ENCODE results near the gene FOXRED1. TPM values are rescaled to one million over a fixed set of nuclear protein-coding genes. Genes with fewer than 3 reads are reported as not detected.

FOXRED1 gene
- total and polyA plus RNA-seq, 2 of the 13 experiments (the other 11 are each of a cell fraction or from before 2014, with no cell fraction given): 29.6 to 42.9 TPM

DNA sequence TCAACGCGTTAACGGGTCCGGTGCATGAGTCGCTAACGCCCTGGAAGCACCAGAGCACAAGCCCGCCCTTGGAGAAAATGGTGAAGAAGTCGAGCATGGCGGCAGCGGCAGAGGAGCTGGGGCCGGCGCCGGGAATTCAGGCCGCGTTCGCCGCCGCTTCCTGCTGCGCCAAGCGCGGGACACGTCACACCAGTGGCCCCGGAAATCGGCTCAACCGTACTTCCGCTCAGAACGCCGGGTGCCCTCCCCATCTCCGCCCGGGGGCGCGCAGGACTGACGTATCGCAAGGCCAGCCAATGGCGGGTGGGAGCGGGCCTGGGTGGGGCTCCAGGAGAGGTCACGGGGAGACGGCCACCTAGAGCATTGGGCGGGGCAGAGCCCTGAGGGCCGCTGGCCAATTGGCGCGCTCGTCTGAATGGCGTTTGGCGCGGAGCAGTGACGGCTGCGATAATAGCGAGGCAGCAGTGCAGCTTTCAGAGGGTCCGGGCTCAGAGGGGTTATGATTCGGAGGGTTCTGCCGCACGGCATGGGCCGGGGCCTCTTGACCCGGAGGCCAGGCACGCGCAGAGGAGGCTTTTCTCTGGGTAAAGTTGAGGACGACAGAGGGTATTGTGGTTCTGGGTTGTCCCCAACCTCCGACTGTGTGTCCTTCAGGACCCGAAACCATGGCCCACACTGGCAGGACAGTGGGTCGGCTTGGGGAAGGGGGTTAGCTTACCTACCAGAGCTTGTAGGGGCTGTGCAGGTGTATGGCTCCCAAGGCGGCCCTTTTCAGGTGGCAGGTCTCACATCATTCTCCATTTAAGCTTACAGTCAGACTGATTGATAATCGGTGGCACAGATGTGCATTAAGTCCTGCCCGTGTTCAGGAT lies at the start of gene FOXRED1, which contains the start of gene SRPRA (continued):
- TF ChIP-seq, protein P1, sequence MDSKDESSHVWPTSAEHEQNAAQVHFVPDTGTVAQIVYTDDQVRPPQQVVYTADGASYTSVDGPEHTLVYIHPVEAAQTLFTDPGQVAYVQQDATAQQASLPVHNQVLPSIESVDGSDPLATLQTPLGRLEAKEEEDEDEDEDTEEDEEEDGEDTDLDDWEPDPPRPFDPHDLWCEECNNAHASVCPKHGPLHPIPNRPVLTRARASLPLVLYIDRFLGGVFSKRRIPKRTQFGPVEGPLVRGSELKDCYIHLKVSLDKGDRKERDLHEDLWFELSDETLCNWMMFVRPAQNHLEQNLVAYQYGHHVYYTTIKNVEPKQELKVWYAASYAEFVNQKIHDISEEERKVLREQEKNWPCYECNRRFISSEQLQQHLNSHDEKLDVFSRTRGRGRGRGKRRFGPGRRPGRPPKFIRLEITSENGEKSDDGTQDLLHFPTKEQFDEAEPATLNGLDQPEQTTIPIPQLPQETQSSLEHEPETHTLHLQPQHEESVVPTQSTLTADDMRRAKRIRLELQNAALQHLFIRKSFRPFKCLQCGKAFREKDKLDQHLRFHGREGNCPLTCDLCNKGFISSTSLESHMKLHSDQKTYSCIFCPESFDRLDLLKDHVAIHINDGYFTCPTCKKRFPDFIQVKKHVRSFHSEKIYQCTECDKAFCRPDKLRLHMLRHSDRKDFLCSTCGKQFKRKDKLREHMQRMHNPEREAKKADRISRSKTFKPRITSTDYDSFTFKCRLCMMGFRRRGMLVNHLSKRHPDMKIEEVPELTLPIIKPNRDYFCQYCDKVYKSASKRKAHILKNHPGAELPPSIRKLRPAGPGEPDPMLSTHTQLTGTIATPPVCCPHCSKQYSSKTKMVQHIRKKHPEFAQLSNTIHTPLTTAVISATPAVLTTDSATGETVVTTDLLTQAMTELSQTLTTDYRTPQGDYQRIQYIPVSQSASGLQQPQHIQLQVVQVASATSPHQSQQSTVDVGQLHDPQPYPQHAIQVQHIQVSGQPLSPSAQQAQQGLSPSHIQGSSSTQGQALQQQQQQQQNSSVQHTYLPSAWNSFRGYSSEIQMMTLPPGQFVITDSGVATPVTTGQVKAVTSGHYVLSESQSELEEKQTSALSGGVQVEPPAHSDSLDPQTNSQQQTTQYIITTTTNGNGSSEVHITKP (CRISPR knock-in tag; IDR thresholded peaks at IDR 0.05; ENCODE audit: low read depth): peak; percentile 56; the same call in 1 of the 2 replicates
- TF ChIP-seq, protein P2, sequence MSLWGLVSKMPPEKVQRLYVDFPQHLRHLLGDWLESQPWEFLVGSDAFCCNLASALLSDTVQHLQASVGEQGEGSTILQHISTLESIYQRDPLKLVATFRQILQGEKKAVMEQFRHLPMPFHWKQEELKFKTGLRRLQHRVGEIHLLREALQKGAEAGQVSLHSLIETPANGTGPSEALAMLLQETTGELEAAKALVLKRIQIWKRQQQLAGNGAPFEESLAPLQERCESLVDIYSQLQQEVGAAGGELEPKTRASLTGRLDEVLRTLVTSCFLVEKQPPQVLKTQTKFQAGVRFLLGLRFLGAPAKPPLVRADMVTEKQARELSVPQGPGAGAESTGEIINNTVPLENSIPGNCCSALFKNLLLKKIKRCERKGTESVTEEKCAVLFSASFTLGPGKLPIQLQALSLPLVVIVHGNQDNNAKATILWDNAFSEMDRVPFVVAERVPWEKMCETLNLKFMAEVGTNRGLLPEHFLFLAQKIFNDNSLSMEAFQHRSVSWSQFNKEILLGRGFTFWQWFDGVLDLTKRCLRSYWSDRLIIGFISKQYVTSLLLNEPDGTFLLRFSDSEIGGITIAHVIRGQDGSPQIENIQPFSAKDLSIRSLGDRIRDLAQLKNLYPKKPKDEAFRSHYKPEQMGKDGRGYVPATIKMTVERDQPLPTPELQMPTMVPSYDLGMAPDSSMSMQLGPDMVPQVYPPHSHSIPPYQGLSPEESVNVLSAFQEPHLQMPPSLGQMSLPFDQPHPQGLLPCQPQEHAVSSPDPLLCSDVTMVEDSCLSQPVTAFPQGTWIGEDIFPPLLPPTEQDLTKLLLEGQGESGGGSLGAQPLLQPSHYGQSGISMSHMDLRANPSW (CRISPR knock-in tag; IDR thresholded peaks at IDR 0.05; ENCODE audit: borderline replicate concordance): no peak
- TF ChIP-seq MTA1 (CRISPR knock-in tag; IDR thresholded peaks at IDR 0.05; ENCODE audit: borderline replicate concordance) (peak; percentile 87), PTBP1 (IDR thresholded peaks at IDR 0.05; ENCODE audit: low read depth, low read length, poor library complexity, severe bottlenecking) (no peak), ZFX (CRISPR knock-in tag; IDR thresholded peaks at IDR 0.05; ENCODE audit: low read depth) (peak; percentile 85), ZNF382 (CRISPR knock-in tag; IDR thresholded peaks at IDR 0.05; ENCODE audit: borderline replicate concordance) (no peak), ZNF652 (CRISPR knock-in tag; IDR thresholded peaks at IDR 0.05; ENCODE audit: borderline replicate concordance, low read depth) (no peak), SRSF4 (IDR thresholded peaks at IDR 0.05; ENCODE audit: low read depth, low read length, poor library complexity, severe bottlenecking) (no peak), GZF1 (CRISPR knock-in tag; IDR thresholded peaks at IDR 0.05) (no peak), PHB2 (IDR thresholded peaks at IDR 0.05; ENCODE audit: partially characterized antibody) (no peak), YEATS2 (CRISPR knock-in tag; IDR thresholded peaks at IDR 0.05; ENCODE audit: borderline replicate concordance) (peak; percentile 94; the same call in 1 of the 2 replicates)
- TF ChIP-seq, protein P3, sequence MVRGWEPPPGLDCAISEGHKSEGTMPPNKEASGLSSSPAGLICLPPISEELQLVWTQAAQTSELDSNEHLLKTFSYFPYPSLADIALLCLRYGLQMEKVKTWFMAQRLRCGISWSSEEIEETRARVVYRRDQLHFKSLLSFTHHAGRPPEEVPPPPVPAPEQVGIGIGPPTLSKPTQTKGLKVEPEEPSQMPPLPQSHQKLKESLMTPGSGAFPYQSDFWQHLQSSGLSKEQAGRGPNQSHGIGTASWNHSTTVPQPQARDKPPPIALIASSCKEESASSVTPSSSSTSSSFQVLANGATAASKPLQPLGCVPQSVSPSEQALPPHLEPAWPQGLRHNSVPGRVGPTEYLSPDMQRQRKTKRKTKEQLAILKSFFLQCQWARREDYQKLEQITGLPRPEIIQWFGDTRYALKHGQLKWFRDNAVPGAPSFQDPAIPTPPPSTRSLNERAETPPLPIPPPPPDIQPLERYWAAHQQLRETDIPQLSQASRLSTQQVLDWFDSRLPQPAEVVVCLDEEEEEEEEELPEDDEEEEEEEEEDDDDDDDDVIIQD (CRISPR knock-in tag; IDR thresholded peaks at IDR 0.05; ENCODE audit: low read depth): peak; percentile 54; the same call in 1 of the 2 replicates
- TF ChIP-seq, protein P4, sequence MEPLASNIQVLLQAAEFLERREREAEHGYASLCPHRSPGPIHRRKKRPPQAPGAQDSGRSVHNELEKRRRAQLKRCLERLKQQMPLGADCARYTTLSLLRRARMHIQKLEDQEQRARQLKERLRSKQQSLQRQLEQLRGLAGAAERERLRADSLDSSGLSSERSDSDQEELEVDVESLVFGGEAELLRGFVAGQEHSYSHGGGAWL (CRISPR knock-in tag; IDR thresholded peaks at IDR 0.05): peak; percentile 42; the same call in 1 of the 2 replicates

Data from HepG2 (cell line).